ENCODE results near the gene TBRG4. TPM values are rescaled to one million over a fixed set of nuclear protein-coding genes. Genes with fewer than 3 reads are reported as not detected.

Gene TBRG4
- total RNA-seq, 1 experiment from 2014 or later, result 127 TPM

- Histone ChIP-seq H2AFZ (ENCODE audit: low read length) (no peak overlapping the region), H2AK5ac (ENCODE audit: insufficient read length, low read length) (no peak overlapping the region), H3K79me2 (ENCODE audit: insufficient read depth, low read length) (no peaks in the 10 kb centered on the region), H3K18ac (ENCODE audit: insufficient read length, low read depth, low read length) (no peak overlapping the region), H3K14ac (ENCODE audit: insufficient read depth, low read length) (0 out of 2 replicates have a peak overlapping the region, but pooled peaks have one; percentile 47), H3K4me2 (ENCODE audit: insufficient read depth, insufficient read length, low read length) (no peak overlapping the region), H3T11ph (ENCODE audit: low read length) (no peak overlapping the region), H3K79me1 (ENCODE audit: insufficient read depth, low read depth, low read length, poor library complexity, severe bottlenecking) (no peaks in the 10 kb centered on the region), H2BK12ac (ENCODE audit: insufficient read length, low read depth, low read length) (no peak overlapping the region), H3K56ac (ENCODE audit: insufficient read length, low read depth, low read length) (no peak overlapping the region), H2BK120ac (ENCODE audit: low read depth, low read length, poor library complexity, severe bottlenecking) (no peak overlapping the region), H3K4ac (ENCODE audit: low read depth, low read length) (no peak overlapping the region), H4K91ac (ENCODE audit: insufficient read length, low read depth, low read length) (no peak overlapping the region), H4K5ac (ENCODE audit: insufficient read length, low read depth, low read length) (no peak overlapping the region), H2BK20ac (ENCODE audit: low read depth, low read length, poor library complexity, severe bottlenecking) (no peak overlapping the region), H3K23ac (ENCODE audit: insufficient read length, low read depth, low read length) (no peak overlapping the region), H2BK5ac (ENCODE audit: insufficient read length, low read length) (no peak overlapping the region), H3K27me3 (ENCODE audit: insufficient read depth, low read length) (no peaks in the 10 kb centered on the region), H2BK15ac (ENCODE audit: low read depth, low read length) (no peak overlapping the region), H3K9ac (ENCODE audit: extremely low read depth, insufficient read length, low read length) (no peak overlapping the region), H4K20me1 (ENCODE audit: control insufficient read depth, insufficient read depth, insufficient read length) (no peaks in the 10 kb centered on the region), H3K4me1 (ENCODE audit: insufficient read depth, low read length) (no peaks in the 10 kb centered on the region), H3K9me3 (ENCODE audit: control insufficient read depth, low read depth, low read length) (no peaks in the 10 kb centered on the region), H3K23me2 (ENCODE audit: insufficient read length, low read depth, low read length, poor library complexity, severe bottlenecking) (no peaks in the 10 kb centered on the region), H3K27ac (ENCODE audit: insufficient read length, low read depth, low read length) (no peak overlapping the region), H4K8ac (replicated peaks; ENCODE audit: insufficient read length, low read depth, low read length) (no peak overlapping the region)
- Mint-ChIP-seq H3K36me3 (ENCODE audit: insufficient read depth in 1 of 3, low read depth in 3 of 3) (no peaks in the 10 kb centered on the region), H3K9me3 (no peaks in the 10 kb centered on the region), H3K4me1 (peaks cover 11% of the 10 kb centered on the region in 2 experiments), H3K4me3 (no peak overlapping the region), H3K27ac (peak overlapping the region in 1 of 3 experiments; percentile 61; a peak in 1 of 7 replicates), H3K27me3 (ENCODE audit: low read depth) (peaks cover 8% of the 10 kb centered on the region)
- peak; percentile 65 for DNase-seq
- WGBS (ENCODE audit: extremely low coverage, insufficient read length, low lambda C conversion rate), result no CpG with 5 or more reads among the region's 12 CpGs
- no peak for TF ChIP-seq CTCF (conservative IDR thresholded peaks at IDR 0.05)
Measured at GRCh38 chr7:45123913-45124710, 12.6 kb upstream of the TBRG4 start.

Measured in H9 (cell line).